Dedifferentiated amniotic fluid mesenchymal stem cell (primary cell): ENCODE data around the gene MKRN1.
A peak's percentile ranks its signal among the peaks of the same experiment; 100 is the strongest.
"Not testable (repeated sequence)": the region's sequence is repeated elsewhere in the genome, so short reads cannot be mapped to it uniquely, and the experiment has no call there.

Source experiments
- DNase-seq: peaks from one replicate; pipeline ENCODE4 v3.0.0-alpha.2; 2016; ENCODE audit errors: extremely low spot score

MKRN1 gene

GRCh38 chr7:140435252-140435895, 43.9 kb downstream of the MKRN1 start:
- DNase-seq = no peak

- no peak for DNase-seq
These were observed 45.9 kb downstream of the MKRN1 start for GRCh38 chr7:140433396-140433795.

GRCh38 chr7:140426130-140426529, 53.2 kb downstream of the MKRN1 start:
- DNase-seq = no peak

- no peak for DNase-seq
These were observed 53.6 kb downstream of the MKRN1 start for GRCh38 chr7:140425718-140426117.

- no peak for DNase-seq
These were observed 55.8 kb downstream of the MKRN1 start for GRCh38 chr7:140423501-140423900.

GRCh38 chr7:140421521-140421920, 57.8 kb downstream of the MKRN1 start:
- no peak for DNase-seq

GRCh38 chr7:140418653-140419052, 60.7 kb downstream of the MKRN1 start:
- DNase-seq = no peak

- DNase-seq = not testable (repeated sequence)
These were observed 61.2 kb downstream of the MKRN1 start for GRCh38 chr7:140418156-140418472.

- DNase-seq = no peak
These were observed 61.7 kb downstream of the MKRN1 start for GRCh38 chr7:140417456-140418155.

- no peak for DNase-seq
These were observed 62.7 kb downstream of the MKRN1 start for GRCh38 chr7:140416560-140416959.

GRCh38 chr7:140415816-140416215, 63.5 kb downstream of the MKRN1 start:
- not testable (repeated sequence) for DNase-seq

- DNase-seq = no peak
These were observed 63.9 kb downstream of the MKRN1 start for GRCh38 chr7:140415361-140415760.

GRCh38 chr7:140404565-140405065, 74.7 kb downstream of the MKRN1 start:
- peak; percentile 51 for DNase-seq

- DNase-seq = no peak
These were observed 75.3 kb downstream of the MKRN1 start, which contains the start of gene RAB19 for GRCh38 chr7:140403878-140404564. Gene RAB19 (plus strand): TSS chr7:140404058. CDS start chr7:140407647, 3,589 bp downstream.
